Measurements from ENCODE around the gene PPP1R13B. TPM values are rescaled to one million over a fixed set of nuclear protein-coding genes. Genes with fewer than 3 reads are reported as not detected.

The PPP1R13B gene
- total RNA-seq, 1 donor from 2014 or later: 40.3 TPM

DNA sequence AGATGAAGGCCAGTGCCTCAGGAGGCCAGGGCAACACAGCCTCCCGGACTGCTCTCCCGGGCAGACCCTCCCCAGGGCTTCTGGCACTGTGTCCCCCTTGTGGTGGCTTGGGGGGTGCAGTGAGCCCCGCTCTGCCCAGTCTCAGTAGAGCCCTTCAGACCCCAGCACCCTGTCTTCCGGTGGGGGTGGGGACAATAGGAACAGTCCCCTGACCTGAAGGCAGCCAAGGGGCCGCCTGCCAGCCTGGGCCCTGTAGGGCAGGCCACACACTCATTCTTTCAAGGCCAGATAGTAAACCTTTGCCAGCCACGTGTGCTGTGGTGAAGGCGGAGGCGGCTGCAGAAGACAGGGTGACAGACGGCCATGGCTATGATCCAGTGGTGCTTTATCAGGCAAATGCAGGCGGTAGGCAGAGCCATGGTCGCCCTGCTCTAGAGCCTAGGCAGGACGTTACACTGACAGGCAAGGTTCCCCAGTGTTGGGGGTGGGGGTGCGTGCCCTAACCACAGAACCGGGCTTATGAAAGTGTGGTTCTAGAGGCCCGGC lies 116.8 kb downstream of the PPP1R13B start:
- no peak for DNase-seq (ENCODE audit: low spot score, unreplicated experiment)
- TF ChIP-seq, protein P1, sequence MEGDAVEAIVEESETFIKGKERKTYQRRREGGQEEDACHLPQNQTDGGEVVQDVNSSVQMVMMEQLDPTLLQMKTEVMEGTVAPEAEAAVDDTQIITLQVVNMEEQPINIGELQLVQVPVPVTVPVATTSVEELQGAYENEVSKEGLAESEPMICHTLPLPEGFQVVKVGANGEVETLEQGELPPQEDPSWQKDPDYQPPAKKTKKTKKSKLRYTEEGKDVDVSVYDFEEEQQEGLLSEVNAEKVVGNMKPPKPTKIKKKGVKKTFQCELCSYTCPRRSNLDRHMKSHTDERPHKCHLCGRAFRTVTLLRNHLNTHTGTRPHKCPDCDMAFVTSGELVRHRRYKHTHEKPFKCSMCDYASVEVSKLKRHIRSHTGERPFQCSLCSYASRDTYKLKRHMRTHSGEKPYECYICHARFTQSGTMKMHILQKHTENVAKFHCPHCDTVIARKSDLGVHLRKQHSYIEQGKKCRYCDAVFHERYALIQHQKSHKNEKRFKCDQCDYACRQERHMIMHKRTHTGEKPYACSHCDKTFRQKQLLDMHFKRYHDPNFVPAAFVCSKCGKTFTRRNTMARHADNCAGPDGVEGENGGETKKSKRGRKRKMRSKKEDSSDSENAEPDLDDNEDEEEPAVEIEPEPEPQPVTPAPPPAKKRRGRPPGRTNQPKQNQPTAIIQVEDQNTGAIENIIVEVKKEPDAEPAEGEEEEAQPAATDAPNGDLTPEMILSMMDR (IDR thresholded peaks at IDR 0.05; ENCODE audit: unreplicated experiment): no peak
- peaks cover 22% of the 10 kb centered on the region for H3K36me3 Mint-ChIP-seq (ENCODE audit: insufficient read depth)
- H3K4me1 Mint-ChIP-seq (ENCODE audit: low read depth): peaks cover 13% of the 10 kb centered on the region
- H3K9me3 Mint-ChIP-seq (ENCODE audit: low read depth): no peaks in the 10 kb centered on the region
- H3K27me3 Mint-ChIP-seq: no peaks in the 10 kb centered on the region
- H3K27ac Mint-ChIP-seq: no peak overlapping the region
- no peak overlapping the region for H3K4me3 Mint-ChIP-seq (ENCODE audit: low read depth)

DNA sequence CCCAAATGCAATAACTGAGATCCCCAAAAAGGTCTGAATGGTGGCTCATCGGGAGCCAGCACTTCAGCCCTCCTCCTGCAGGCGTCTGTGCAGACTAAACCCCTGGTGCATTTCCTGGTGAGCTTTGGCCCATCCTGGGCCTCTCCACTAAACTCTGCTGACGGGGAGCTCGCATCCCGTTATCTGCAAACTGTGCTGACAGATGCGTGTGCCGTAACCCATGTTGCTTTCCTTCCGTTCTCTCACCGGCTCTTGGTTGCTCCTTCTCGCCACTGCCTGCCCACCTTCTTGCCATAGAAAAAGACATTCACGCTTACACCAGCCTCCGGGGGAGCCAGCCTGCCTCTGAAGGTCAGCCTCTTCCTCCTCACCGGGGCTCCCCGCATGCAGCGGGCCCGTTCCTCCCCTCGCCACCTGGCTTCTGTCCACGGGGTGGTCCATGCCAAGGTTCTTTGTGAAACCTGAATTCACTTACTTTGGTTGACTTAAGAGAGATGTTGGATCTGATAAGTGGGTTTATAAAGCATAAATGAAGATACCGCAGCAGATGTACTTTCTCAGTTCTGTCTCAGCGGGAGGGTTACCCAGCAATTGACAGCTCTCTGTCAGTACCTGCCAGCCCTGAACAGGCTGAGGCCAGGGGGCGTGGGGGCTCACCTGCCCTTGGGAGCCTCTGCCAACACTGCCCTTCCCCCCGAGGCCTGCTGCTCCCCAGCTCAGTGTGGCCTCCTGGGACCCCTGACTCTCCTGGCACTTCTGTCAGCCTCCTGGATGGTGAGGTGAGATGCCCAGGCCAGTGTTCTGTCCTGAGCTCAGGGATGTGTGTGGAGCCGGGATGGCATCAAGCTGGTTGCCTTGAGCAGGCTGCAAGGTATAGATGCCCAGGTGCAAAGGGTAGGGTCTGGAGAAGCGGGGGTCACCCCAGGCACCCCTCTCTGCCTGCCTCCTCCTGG lies 117.6 kb downstream of the PPP1R13B start:
- no peak overlapping the region for H3K27ac Mint-ChIP-seq
- no peaks in the 10 kb centered on the region for H3K27me3 Mint-ChIP-seq
- TF ChIP-seq, protein P1 (IDR thresholded peaks at IDR 0.05; ENCODE audit: unreplicated experiment): no peak
- no peaks in the 10 kb centered on the region for H3K9me3 Mint-ChIP-seq (ENCODE audit: low read depth)
- no peak overlapping the region for H3K4me3 Mint-ChIP-seq (ENCODE audit: low read depth)
- DNase-seq (ENCODE audit: low spot score, unreplicated experiment): no peak
- peaks cover 13% of the 10 kb centered on the region for H3K4me1 Mint-ChIP-seq (ENCODE audit: low read depth)
- peaks cover 18% of the 10 kb centered on the region for H3K36me3 Mint-ChIP-seq (ENCODE audit: insufficient read depth)

GRCh38 chr14:103728721-103729120 lies 118.7 kb downstream of the PPP1R13B start:
- Mint-ChIP-seq H3K27ac (no peak overlapping the region), H3K27me3 (no peaks in the 10 kb centered on the region), H3K4me3 (ENCODE audit: low read depth) (no peak overlapping the region), H3K4me1 (ENCODE audit: low read depth) (peaks cover 13% of the 10 kb centered on the region), H3K36me3 (ENCODE audit: insufficient read depth) (peaks cover 15% of the 10 kb centered on the region), H3K9me3 (ENCODE audit: low read depth) (no peaks in the 10 kb centered on the region)
- DNase-seq (ENCODE audit: low spot score, unreplicated experiment): no peak
- TF ChIP-seq, protein P1 (IDR thresholded peaks at IDR 0.05; ENCODE audit: unreplicated experiment): no peak

GRCh38 chr14:103728141-103728540 lies 119.2 kb downstream of the PPP1R13B start:
- Mint-ChIP-seq H3K36me3 (ENCODE audit: insufficient read depth) (peaks cover 15% of the 10 kb centered on the region), H3K27me3 (no peaks in the 10 kb centered on the region), H3K4me1 (ENCODE audit: low read depth) (peaks cover 14% of the 10 kb centered on the region), H3K4me3 (ENCODE audit: low read depth) (no peak overlapping the region), H3K27ac (no peak overlapping the region), H3K9me3 (ENCODE audit: low read depth) (no peaks in the 10 kb centered on the region)
- TF ChIP-seq, protein P1 (IDR thresholded peaks at IDR 0.05; ENCODE audit: unreplicated experiment): no peak
- DNase-seq (ENCODE audit: low spot score, unreplicated experiment): no peak

DNA sequence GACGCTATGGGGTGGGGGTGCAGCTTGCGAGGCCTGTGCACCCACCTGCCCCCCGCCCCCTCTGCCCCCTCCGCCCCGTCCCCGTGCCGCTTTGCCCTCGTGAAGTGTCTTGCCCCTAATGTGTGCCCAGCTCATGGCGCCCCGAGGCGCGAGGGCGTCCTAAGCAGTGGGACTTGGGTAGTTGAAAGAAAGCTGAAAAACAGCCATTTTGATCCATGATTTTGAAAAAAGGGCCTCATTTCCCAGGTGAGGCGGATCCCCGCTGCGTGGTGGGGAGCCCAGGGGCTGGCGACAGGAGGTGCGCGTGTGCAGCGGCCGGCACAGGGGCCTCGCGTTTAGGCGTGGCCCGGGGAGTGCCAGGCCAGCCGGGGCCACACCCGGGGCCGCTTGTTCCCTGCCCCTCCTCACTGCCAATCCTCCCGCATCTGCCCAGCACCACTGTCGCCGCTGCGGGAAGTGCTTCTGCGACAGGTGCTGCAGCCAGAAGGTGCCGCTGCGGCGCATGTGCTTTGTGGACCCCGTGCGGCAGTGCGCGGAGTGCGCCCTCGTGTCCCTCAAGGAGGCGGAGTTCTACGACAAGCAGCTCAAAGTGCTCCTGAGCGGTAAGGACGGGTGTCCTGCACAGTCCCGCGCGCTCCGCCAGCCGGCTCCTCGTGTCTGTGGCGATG lies 119.9 kb downstream of the PPP1R13B start:
- H3K4me1 Mint-ChIP-seq (ENCODE audit: low read depth): peaks cover 18% of the 10 kb centered on the region
- H3K36me3 Mint-ChIP-seq (ENCODE audit: insufficient read depth): peaks cover 12% of the 10 kb centered on the region
- H3K9me3 Mint-ChIP-seq (ENCODE audit: low read depth): no peaks in the 10 kb centered on the region
- no peak overlapping the region for H3K27ac Mint-ChIP-seq
- no peak for DNase-seq (ENCODE audit: low spot score, unreplicated experiment)
- no peak overlapping the region for H3K4me3 Mint-ChIP-seq (ENCODE audit: low read depth)
- H3K27me3 Mint-ChIP-seq: no peaks in the 10 kb centered on the region
- TF ChIP-seq, protein P1 (IDR thresholded peaks at IDR 0.05; ENCODE audit: unreplicated experiment): no peak
